Activated CD4-positive, alpha-beta T cell treated with anti-CD3 and anti-CD28 coated beads for 36 hours (primary cell): ENCODE data around the gene KLF13. TPM values are rescaled to one million over a fixed set of nuclear protein-coding genes. Genes with fewer than 3 reads are reported as not detected.

Experiments used
- ATAC-seq: fragments of 200-7000 bp; cut with Tn5 transposase; one replicate; pipeline ENCODE4 v1.10.0; 2021; ENCODE audit warnings: mild to moderate bottlenecking, moderate library complexity
- CTCF ChIA-PET: fragments of 350-600 bp; sonication (Branson Sonifier 250); formaldehyde crosslinking; loops from one replicate; lab custom pipeline; 2021; ENCODE audit warnings: antibody characterized with exemption; lab: Charles Lee
- POLR2A ChIA-PET: fragments of 350-600 bp; sonication (Branson Sonifier 250); formaldehyde crosslinking; loops from one replicate; lab custom pipeline; 2021; ENCODE audit warnings: antibody characterized with exemption, inconsistent platforms; lab: Charles Lee
- DNase-seq: peaks from one replicate; pipeline ENCODE4 v3.0.0-alpha.2; 2020
- H3K27ac Mint-ChIP-seq: one replicate; pipeline ENCODE4 v1.8.0; 2021; ENCODE audit warnings: mixed read lengths
- H3K27me3 Mint-ChIP-seq: one replicate; pipeline ENCODE4 v1.8.0; 2021; ENCODE audit warnings: mixed read lengths
- H3K36me3 Mint-ChIP-seq: one replicate; pipeline ENCODE4 v1.8.0; 2021; ENCODE audit warnings: low read depth, mixed read lengths
- H3K4me1 Mint-ChIP-seq: one replicate; pipeline ENCODE4 v1.8.0; 2021; ENCODE audit warnings: mixed read lengths
- H3K4me3 Mint-ChIP-seq: one replicate; pipeline ENCODE4 v1.8.0; 2021; ENCODE audit warnings: mild to moderate bottlenecking, moderate library complexity, mixed read lengths
- H3K9me3 Mint-ChIP-seq: one replicate; pipeline ENCODE4 v1.8.0; 2021; ENCODE audit warnings: low read depth, mixed read lengths
- intact Hi-C, 2 experiments: fragments of 100-400 bp; cut with DNase I in 1 of 2; cut with micrococcal nuclease in 1 of 2; formaldehyde crosslinking; loops; one replicate each; pipeline versions ENCODE4 v1.14.2 to v1.15.1; 2022 to 2024; cut with DNase I, micrococcal nuclease
- total RNA-seq, 2 experiments: library from RNA; stranded (reverse); gene quantifications; one replicate each; pipeline ENCODE4 v1.2.3, GENCODE V29; 2021

The KLF13 gene
- total RNA-seq, 2 experiments from 2014 or later: 147 to 212 TPM

DNA sequence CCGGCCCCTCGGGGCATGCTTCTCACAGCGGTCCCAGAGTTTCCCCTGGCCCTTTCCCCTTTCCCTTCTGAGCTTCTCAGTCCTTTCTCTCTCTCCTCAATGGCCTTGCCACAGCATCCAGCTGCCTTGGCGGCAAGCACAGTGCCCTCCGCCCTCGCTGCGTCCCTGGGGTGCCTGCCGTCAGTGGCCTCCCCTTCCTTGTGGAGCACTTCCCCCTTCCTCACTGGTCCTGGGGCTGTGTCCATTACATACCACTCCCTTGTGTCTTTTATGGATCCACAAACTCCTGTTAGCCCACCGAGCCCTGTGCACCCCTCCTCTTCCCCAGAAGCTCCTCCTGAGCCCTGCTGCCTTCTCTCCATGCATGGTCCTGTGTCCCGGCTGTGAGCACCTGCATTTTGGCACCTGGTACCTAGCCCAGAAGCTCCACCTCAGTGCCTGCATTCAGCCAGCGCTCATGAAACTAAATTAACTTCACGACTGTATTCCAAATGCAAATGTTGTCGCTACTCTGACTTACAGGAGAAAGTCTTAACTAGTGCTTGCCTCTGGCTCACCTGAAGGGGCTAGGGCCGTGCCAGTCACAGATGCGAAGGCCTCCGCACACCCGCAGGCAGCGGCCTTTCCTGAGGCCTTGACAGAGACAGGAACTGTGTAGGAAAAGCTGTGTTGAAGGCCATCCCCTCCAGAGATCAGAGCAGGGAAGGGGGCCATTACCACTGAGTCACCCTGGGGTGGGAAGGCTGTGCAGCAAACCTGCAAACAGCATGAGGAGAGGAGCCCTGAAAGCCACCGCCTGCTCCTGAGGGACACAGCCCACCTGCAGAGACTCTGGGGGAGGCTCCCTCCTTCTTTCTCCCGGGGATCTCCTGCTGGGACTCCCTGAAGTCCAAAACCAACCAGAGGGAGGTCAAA, 19.1 kb upstream of the KLF13 start:
- ATAC-seq: no peak
- intact Hi-C loops: no loop called here
- H3K36me3 Mint-ChIP-seq: no peaks in the 10 kb centered on the region
- no peak for DNase-seq
- ChIA-PET CTCF (interaction anchor here (0.6 to 1.7 kb wide), 5 partner anchors 9 to 183 kb away, joined by 3 to 4 read pairs (median 3); no protein-coding TSS in a partner anchor), POLR2A (no interaction called here)
- peaks cover 41% of the 10 kb centered on the region for H3K4me1 Mint-ChIP-seq
- H3K9me3 Mint-ChIP-seq: no peaks in the 10 kb centered on the region
- H3K27ac Mint-ChIP-seq: no peak overlapping the region
- no peaks in the 10 kb centered on the region for H3K27me3 Mint-ChIP-seq
- no peak overlapping the region for H3K4me3 Mint-ChIP-seq

DNA sequence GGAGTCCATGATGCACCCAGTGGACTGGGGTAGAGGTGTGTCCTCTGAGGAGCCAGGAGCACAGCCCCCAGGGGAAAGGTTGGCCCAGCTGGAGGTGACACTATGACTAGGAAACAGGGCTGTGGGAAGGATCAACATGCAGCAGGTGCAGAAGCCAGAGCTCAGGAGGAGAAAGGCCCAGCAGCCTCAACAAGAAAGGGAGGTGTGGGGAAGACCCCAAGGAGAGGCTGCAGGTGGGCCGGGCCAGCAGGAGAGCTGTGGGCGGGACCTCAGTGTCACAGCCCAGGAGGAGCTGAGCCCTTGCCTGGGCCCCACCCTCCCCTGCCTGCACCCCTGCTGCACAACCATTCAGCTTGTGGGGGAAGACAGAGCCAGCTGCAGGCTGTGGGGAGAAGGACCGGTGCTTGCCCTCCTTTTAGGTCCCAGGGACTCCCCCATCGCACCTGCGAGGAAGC, 18.4 kb upstream of the KLF13 start:
- H3K9me3 Mint-ChIP-seq: no peaks in the 10 kb centered on the region
- intact Hi-C loops: no loop called here
- ChIA-PET POLR2A (no interaction called here), CTCF (interaction anchor here (0.5 to 1.7 kb wide), 4 partner anchors 12 to 233 kb away, joined by 3 to 4 read pairs (median 3); no protein-coding TSS in a partner anchor)
- no peak overlapping the region for H3K27ac Mint-ChIP-seq
- no peak overlapping the region for H3K4me3 Mint-ChIP-seq
- no peak for DNase-seq
- no peaks in the 10 kb centered on the region for H3K27me3 Mint-ChIP-seq
- peaks cover 34% of the 10 kb centered on the region for H3K4me1 Mint-ChIP-seq
- peak; percentile 26 for ATAC-seq
- no peaks in the 10 kb centered on the region for H3K36me3 Mint-ChIP-seq

DNA sequence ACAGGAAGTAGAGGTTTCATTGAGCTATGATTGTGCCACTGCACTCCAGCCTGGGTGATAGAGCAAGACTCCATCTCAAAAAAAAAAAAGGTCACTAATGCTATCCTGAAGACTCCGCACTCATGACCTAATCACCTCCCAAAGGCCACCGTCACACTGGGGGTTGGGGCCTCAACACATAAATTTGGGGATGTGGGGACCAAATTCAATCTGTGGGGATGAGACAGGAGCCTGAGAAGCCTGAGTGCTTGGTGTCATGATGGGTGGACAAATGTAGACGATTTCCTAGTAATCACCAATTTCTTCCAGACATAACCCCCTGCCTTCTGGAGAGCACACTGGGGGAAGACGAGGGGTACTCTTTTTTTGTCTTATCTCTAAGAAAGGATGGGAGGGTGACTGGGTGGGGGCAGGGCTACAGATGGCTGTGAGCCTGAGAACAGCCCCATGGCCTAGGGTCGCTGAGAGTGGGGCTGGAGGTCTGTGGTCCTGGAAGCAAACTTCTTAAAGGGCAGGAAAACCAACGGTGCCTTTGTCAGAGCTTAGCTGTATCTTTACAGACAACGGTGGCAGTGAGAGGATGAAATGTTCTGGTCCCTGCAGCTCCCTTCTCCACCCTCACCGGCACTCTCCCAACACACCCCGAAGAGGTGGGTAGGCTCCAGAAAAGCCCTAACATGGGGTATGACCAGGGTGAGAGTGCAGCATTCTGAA, 16.6 kb upstream of the KLF13 start:
- Mint-ChIP-seq H3K27me3 (no peaks in the 10 kb centered on the region), H3K4me1 (peaks cover 22% of the 10 kb centered on the region), H3K36me3 (no peaks in the 10 kb centered on the region), H3K9me3 (peaks cover 5% of the 10 kb centered on the region), H3K27ac (no peak overlapping the region), H3K4me3 (no peak overlapping the region)
- CTCF ChIA-PET: interaction anchor here (0.9 to 2.3 kb wide), 3 partner anchors 9 to 178 kb away, joined by 3 to 6 read pairs (median 3); no protein-coding TSS in a partner anchor
- no peak for ATAC-seq
- POLR2A ChIA-PET: no interaction called here
- DNase-seq: no peak
- intact Hi-C loops: no loop called here

DNA sequence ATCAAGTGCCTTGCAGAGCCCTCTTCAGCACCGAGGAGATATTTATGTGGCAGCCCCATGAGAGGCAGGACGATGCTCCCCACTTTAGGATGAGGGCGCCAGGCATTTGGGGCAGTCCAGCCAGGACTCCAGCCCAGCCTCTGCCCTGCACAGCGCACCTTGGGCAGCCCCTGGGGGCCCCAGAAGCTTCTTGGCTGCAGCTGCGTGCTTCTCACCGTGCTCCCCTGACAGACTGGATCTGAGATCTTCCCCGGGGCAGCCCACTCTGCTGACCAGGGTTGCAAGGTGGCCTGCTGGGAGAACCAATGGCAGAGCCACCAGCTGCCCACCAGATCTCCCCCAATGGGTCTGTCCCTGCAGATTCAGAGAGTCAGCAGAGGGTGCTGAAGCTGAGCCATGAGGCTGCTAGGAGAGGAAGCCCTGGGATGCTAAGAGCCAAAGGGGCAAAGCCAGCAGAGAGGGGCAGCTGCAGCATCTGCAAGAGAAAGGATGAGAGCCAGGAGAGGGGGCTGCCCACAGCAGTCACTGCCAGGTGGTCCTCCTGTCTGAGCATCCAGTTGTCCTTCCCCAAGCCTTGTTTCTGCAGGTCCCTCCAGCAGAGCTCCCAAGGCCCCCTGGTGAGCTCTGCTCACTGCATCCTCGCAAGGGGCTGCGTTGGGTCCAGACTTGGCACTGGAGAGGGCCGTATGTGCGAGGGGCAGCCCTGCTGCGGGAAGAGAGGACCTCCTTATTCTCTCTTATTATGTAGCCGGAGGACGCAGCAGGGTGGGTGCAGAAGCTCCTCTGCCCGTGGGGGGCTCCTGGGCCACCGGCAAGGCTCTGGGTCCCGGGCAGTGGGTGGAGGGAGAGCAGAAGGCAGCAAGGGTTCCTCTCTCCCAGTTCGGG, 14.7 kb upstream of the KLF13 start:
- H3K27ac Mint-ChIP-seq: no peak overlapping the region
- no peaks in the 10 kb centered on the region for H3K36me3 Mint-ChIP-seq
- peaks cover 25% of the 10 kb centered on the region for H3K4me1 Mint-ChIP-seq
- no peaks in the 10 kb centered on the region for H3K27me3 Mint-ChIP-seq
- intact Hi-C loops: no loop called here
- H3K9me3 Mint-ChIP-seq: peaks cover 5% of the 10 kb centered on the region
- H3K4me3 Mint-ChIP-seq: no peak overlapping the region
- ATAC-seq: no peak
- POLR2A ChIA-PET: no interaction called here
- CTCF ChIA-PET: interaction anchor here (2.3 kb wide), 1 partner anchor 176 kb away, joined by 6 read pairs; no protein-coding TSS in a partner anchor
- no peak for DNase-seq

DNA sequence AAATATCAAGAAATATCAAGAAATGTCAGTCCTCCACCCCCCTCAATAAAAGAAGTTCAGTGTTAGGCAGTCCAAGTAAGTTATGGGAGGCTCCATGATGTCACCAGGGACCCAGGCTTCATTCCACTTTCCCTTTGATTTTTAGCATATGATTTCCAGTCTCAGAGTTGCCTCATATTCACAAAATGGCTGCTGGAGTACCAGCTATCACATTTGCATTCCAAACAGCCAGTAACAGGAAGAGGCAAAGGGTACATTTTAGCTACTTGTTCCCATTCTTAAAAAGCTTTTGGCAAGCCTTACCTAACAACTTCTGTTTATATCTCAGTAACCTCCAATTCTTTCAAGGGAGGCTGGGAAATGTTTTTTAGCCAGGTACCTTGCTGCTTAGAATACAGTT, 13.4 kb upstream of the KLF13 start:
- Mint-ChIP-seq H3K4me3 (no peak overlapping the region), H3K4me1 (peaks cover 18% of the 10 kb centered on the region), H3K9me3 (peaks cover 5% of the 10 kb centered on the region), H3K36me3 (no peaks in the 10 kb centered on the region), H3K27ac (no peak overlapping the region), H3K27me3 (no peaks in the 10 kb centered on the region)
- ChIA-PET CTCF (interaction anchor here (0.6 to 1.1 kb wide), 2 partner anchors 175 to 417 kb away, joined by 3 to 4 read pairs; no protein-coding TSS in a partner anchor), POLR2A (no interaction called here)
- no peak for ATAC-seq
- intact Hi-C loops: no loop called here
- DNase-seq: no peak

DNA sequence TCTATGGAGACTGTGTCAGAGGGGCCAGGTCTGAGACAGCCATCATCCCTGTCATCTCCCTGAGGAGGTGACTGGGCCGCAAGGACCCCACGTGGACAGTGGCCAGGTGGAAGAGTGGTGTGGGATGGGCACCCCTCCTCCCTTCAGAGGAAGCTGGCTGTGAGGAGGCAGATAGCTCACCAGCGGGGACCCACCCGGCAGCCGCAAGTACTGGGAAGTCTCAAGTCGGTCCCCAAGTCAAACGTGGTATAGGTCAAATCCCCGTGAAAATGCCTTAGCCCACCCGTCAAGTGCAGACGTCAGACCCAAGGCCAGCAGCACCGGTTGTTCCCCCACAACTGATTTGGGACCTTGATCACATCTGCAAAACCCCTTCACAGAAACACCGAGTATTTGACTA, 12.3 kb upstream of the KLF13 start:
- CTCF ChIA-PET: no interaction called here
- DNase-seq (no peak), ATAC-seq (no peak)
- intact Hi-C loops: no loop called here
- Mint-ChIP-seq H3K27ac (no peak overlapping the region), H3K36me3 (no peaks in the 10 kb centered on the region), H3K9me3 (peaks cover 5% of the 10 kb centered on the region), H3K4me3 (no peak overlapping the region), H3K27me3 (no peaks in the 10 kb centered on the region), H3K4me1 (peaks cover 18% of the 10 kb centered on the region)
- POLR2A ChIA-PET: no interaction called here

DNA sequence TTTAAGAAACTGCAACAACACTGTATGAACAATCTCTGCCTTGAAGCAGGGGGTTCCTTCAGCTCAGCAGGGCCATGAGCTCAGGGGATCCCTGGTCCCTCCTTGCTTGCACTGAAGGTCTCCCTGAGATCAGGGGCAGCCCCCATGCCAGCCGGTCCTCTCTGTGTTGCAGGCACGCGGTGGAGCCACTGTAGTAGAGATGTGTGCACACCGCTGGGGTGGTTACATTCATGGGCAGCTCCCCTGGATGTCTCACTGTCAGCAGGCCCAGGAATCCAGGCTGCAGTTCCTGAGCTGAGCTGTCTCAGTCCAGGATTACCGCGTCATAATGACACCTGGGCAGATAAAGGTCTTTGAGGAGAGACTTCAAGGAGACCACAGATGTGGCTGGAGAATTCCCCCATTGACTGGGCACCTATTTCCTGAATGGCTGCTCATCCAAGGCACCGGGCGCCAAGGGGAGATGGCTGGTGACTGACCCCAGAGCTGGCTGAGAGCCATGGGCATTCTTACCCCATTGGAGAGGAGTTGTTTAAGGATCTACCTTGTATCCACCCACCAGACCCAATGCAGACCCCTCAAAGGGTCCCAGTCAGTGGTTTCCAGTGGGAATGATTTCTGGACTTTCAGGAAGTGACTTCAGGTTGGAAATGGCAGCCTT, 10.4 kb upstream of the KLF13 start:
- ChIA-PET CTCF (interaction anchor here (0.6 to 1.9 kb wide), 5 partner anchors 9 to 655 kb away, joined by 3 to 5 read pairs (median 3); no protein-coding TSS in a partner anchor), POLR2A (interaction anchor here (0.6 to 1.6 kb wide), 2 partner anchors 10 to 158 kb away, joined by 3 to 4 read pairs; partner anchors contain the start of gene KLF13)
- Mint-ChIP-seq H3K9me3 (peaks cover 5% of the 10 kb centered on the region), H3K27me3 (no peaks in the 10 kb centered on the region), H3K4me1 (peaks cover 18% of the 10 kb centered on the region), H3K27ac (no peak overlapping the region), H3K36me3 (no peaks in the 10 kb centered on the region), H3K4me3 (no peak overlapping the region)
- ATAC-seq (peak; percentile 55), DNase-seq (no peak)
- intact Hi-C loops: no loop called here

DNA sequence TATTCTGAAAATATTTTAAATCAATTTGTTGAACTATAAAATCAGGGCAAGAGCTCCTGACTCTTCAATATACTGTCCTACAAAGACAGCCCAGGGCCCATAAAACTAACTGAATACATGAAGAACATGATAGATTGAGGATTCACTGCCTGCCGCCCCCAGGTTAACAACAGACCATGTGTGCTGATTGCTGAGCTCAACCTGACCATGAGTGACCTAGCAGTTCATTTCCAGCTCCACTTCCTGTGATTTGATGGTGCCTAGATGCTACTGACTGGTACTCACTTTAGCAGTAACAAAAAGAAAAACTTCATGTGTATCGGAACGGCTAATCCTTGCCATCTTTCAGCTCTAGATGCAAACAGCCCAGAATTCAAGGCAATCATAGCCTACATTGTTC, 9.6 kb upstream of the KLF13 start:
- ChIA-PET POLR2A (interaction anchor here (0.6 kb wide), 1 partner anchor 158 kb away, joined by 3 read pairs; no protein-coding TSS in a partner anchor), CTCF (interaction anchor here (0.7 to 1.9 kb wide), 5 partner anchors 10 to 352 kb away, joined by 3 to 5 read pairs (median 3); no protein-coding TSS in a partner anchor)
- no peaks in the 10 kb centered on the region for H3K36me3 Mint-ChIP-seq
- DNase-seq: no peak
- H3K4me3 Mint-ChIP-seq: no peak overlapping the region
- peaks cover 10% of the 10 kb centered on the region for H3K9me3 Mint-ChIP-seq
- peaks cover 18% of the 10 kb centered on the region for H3K4me1 Mint-ChIP-seq
- intact Hi-C loops: no loop called here
- no peak overlapping the region for H3K27ac Mint-ChIP-seq
- no peaks in the 10 kb centered on the region for H3K27me3 Mint-ChIP-seq
- ATAC-seq: no peak

DNA sequence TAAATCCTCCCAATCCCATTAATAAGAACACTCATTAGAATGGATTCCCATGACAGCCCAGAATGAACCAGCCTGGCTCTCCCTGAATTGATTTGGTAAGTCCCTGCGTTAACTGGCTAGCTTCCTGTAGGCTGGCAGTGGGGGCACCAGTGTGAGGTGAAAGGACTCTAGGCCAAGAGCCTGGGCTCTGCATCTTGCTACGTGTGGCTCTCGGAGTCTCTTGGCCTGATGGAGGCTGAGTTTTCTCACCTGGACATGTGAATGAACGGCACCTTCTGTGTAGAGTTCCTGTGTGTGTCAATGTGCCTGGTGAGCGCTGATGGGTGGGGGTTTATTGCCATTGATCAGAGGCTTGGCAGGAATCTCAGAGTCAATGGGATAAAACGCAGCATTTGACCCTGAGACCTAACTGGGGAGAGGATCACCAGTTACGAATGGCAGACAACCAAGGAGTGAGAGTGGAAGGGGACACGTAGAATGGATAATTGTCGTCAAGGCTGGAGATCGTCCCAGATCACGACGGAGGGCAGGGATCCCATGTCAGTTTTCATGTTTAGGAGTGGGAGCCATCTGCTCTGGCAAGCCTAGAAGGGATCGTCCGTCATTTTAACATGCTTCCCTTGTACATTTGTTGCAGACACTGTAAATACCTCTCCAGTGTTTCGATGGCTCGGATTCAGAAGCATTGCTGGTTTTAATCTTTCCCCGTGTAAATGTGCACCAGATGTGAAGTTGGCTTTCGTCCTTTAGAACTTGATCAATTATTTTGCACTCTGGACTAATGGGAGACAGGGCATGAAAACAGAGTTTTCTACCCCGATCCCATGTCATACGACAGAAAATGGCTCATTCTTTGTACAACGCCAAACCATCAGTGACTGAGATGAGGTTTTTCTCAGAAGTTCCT, 9.0 kb upstream of the KLF13 start:
- no peak overlapping the region for H3K4me3 Mint-ChIP-seq
- peaks cover 18% of the 10 kb centered on the region for H3K4me1 Mint-ChIP-seq
- H3K27me3 Mint-ChIP-seq: no peaks in the 10 kb centered on the region
- POLR2A ChIA-PET: no interaction called here
- DNase-seq (no peak), ATAC-seq (no peak)
- H3K27ac Mint-ChIP-seq: no peak overlapping the region
- intact Hi-C loops: no loop called here
- peaks cover 10% of the 10 kb centered on the region for H3K9me3 Mint-ChIP-seq
- CTCF ChIA-PET: interaction anchor here (0.6 to 1.9 kb wide), 4 partner anchors 13 to 112 kb away, joined by 3 to 5 read pairs (median 4); no protein-coding TSS in a partner anchor
- H3K36me3 Mint-ChIP-seq: no peaks in the 10 kb centered on the region
